GM23338 (cell line): ENCODE measurements around the gene ZFYVE21. TPM values are rescaled to one million over a fixed set of nuclear protein-coding genes. Genes with fewer than 3 reads are reported as not detected.

ENCODE experiments used
- ATAC-seq: fragments of 200-7000 bp; cut with Tn5 transposase; 3 replicates; pipeline ENCODE4 v1.9.1; 2020
- DNase-seq: peaks from one replicate; pipeline ENCODE4 v3.0.0-alpha.2; 2015; ENCODE audit warnings: low spot score
- H2AFZ ChIP-seq: fragments of 200-600 bp; sonication (generic); 2 replicates; pipeline ENCODE4 v1.8.0; 2016; ENCODE audit warnings: antibody characterized with exemption, mild to moderate bottlenecking, moderate library complexity
- H3F3A ChIP-seq: fragments of 200-600 bp; sonication (generic); replicated peaks from 2 replicates; pipeline ENCODE4 v1.8.0; 2017; ENCODE audit warnings: antibody characterized with exemption, mixed run types, low read depth
- H3K27ac ChIP-seq: fragments of 200-600 bp; sonication (generic); 2 replicates; pipeline ENCODE4 v1.6.1; 2016; ENCODE audit warnings: low read depth
- H3K27me3 ChIP-seq: fragments of 200-600 bp; sonication (generic); 2 replicates; pipeline ENCODE4 v1.8.0; 2016; ENCODE audit warnings: mild to moderate bottlenecking, mixed run types, moderate library complexity; ENCODE audit not compliant: insufficient read depth
- H3K36me3 ChIP-seq: fragments of 200-600 bp; sonication (generic); 2 replicates; pipeline ENCODE4 v1.8.0; 2016; ENCODE audit warnings: mild to moderate bottlenecking; ENCODE audit not compliant: insufficient read depth
- H3K4me1 ChIP-seq: fragments of 200-600 bp; sonication (generic); 2 replicates; pipeline ENCODE4 v1.8.0; 2016; ENCODE audit warnings: mild to moderate bottlenecking, moderate library complexity; ENCODE audit not compliant: insufficient read depth
- H3K4me2 ChIP-seq: fragments of 200-600 bp; sonication (generic); 2 replicates; pipeline ENCODE4 v1.7.1; 2017; ENCODE audit warnings: mixed run types
- H3K4me3 ChIP-seq: fragments of 200-600 bp; sonication (generic); 2 replicates; pipeline ENCODE4 v1.6.1; 2016; ENCODE audit warnings: mixed run types
- H3K79me2 ChIP-seq: fragments of 200-600 bp; sonication (generic); replicated peaks from 2 replicates; pipeline ENCODE4 v1.8.0; 2017; ENCODE audit warnings: mild to moderate bottlenecking; ENCODE audit not compliant: insufficient read depth
- H3K9me2 ChIP-seq: fragments of 200-600 bp; sonication (generic); 2 replicates; pipeline ENCODE4 v1.8.0; 2017; ENCODE audit not compliant: insufficient read depth
- H4K20me1 ChIP-seq: fragments of 200-600 bp; sonication (generic); replicated peaks from 2 replicates; pipeline ENCODE4 v1.8.0; 2017; ENCODE audit warnings: mild to moderate bottlenecking; ENCODE audit not compliant: insufficient read depth
- H3K27ac Mint-ChIP-seq: 2 replicates; pipeline ENCODE4 v1.8.0; 2020; ENCODE audit warnings: inconsistent platforms, mild to moderate bottlenecking, moderate library complexity, mixed read lengths
- H3K27me3 Mint-ChIP-seq: 3 replicates; pipeline ENCODE4 v1.8.0; 2022; ENCODE audit warnings: low read depth, mild to moderate bottlenecking, moderate library complexity, mixed read lengths, inconsistent platforms; ENCODE audit not compliant: insufficient read depth, poor library complexity
- H3K36me3 Mint-ChIP-seq: 3 replicates; pipeline ENCODE4 v1.8.0; 2021; ENCODE audit warnings: low read depth, mild to moderate bottlenecking, inconsistent platforms, moderate library complexity, mixed read lengths
- H3K4me1 Mint-ChIP-seq: 3 replicates; pipeline ENCODE4 v1.8.0; 2020; ENCODE audit warnings: mild to moderate bottlenecking, inconsistent platforms, mixed read lengths
- H3K4me3 Mint-ChIP-seq: 3 replicates; pipeline ENCODE4 v1.8.0; 2021; ENCODE audit warnings: moderate library complexity, mild to moderate bottlenecking, inconsistent platforms, mixed read lengths
- H3K9me3 Mint-ChIP-seq: 3 replicates; pipeline ENCODE4 v1.8.0; 2020; ENCODE audit warnings: moderate library complexity, mild to moderate bottlenecking, inconsistent platforms, mixed read lengths
- CREB1 ChIP-seq: fragments of 250-450 bp; sonication (Bioruptor Pico); IDR thresholded peaks from 2 replicates; pipeline ENCODE4 v1.5.0; 2020; ENCODE audit warnings: low read depth, mild to moderate bottlenecking, moderate library complexity
- ETS1 ChIP-seq: IDR thresholded peaks from 2 replicates; pipeline ENCODE4 v1.6.1; 2016; ENCODE audit warnings: antibody characterized with exemption
- EZH2 ChIP-seq: fragments of 200-600 bp; sonication (generic); IDR thresholded peaks from one replicate; pipeline ENCODE4 v1.8.0; 2017; ENCODE audit warnings: antibody characterized with exemption, mild to moderate bottlenecking, low read depth; ENCODE audit not compliant: unreplicated experiment
- EZH2phosphoT487 ChIP-seq: fragments of 200-600 bp; sonication (generic); IDR thresholded peaks from one replicate; pipeline ENCODE4 v1.8.1; 2018; ENCODE audit warnings: antibody characterized with exemption; ENCODE audit not compliant: unreplicated experiment
- NANOG ChIP-seq: IDR thresholded peaks from 2 replicates; pipeline ENCODE4 v1.6.1; 2016; ENCODE audit warnings: antibody characterized with exemption, borderline replicate concordance
- REST ChIP-seq: IDR thresholded peaks from one replicate; pipeline ENCODE4 v1.6.1; 2018; ENCODE audit warnings: antibody characterized with exemption; ENCODE audit not compliant: unreplicated experiment
- ZNF114 ChIP-seq: fragments of 250-450 bp; sonication (Bioruptor Pico); IDR thresholded peaks from 2 replicates; pipeline ENCODE4 v1.5.0; 2020; ENCODE audit warnings: mild to moderate bottlenecking, moderate library complexity
- ZNF331 ChIP-seq: fragments of 250-450 bp; sonication (Bioruptor Pico); IDR thresholded peaks from 2 replicates; pipeline ENCODE4 v1.5.0; 2020; ENCODE audit warnings: low read depth, mild to moderate bottlenecking, moderate library complexity
- polyA plus RNA-seq: library from polyadenylated mRNA; unstranded; fragments of >200 nt; fragmentation: Nextera tagmentation; extraction: Ambion mirVana; gene quantifications from 2 replicates; pipeline ENCODE4 v1.2.1, GENCODE V29; 2016
- total RNA-seq: library from RNA; depleted of rRNA; stranded (reverse); fragments of >200 nt; shearing (Covaris generic); gene quantifications from 2 replicates; pipeline ENCODE4 v1.2.3, GENCODE V29; 2014

Gene ZFYVE21
- total and polyA plus RNA-seq, 2 experiments from 2014 or later, result 88.0 to 89.6 TPM

GRCh38 chr14:103762036-103762435 lies 46.4 kb downstream of the ZFYVE21 start (continued):
- TF ChIP-seq ZNF331 (no peak), NANOG (no peak), EZH2phosphoT487 (no peak), REST (no peak), ETS1 (no peak)

- Mint-ChIP-seq H3K27me3 (no peaks in the 10 kb centered on the region), H3K4me3 (no peak overlapping the region)
- H4K20me1 ChIP-seq, result no peaks in the 10 kb centered on the region
Observed at GRCh38 chr14:103762541-103762940, 46.9 kb downstream of the ZFYVE21 start.

More at GRCh38 chr14:103762541-103762940, 46.9 kb downstream of the ZFYVE21 start:
- Histone ChIP-seq H3K9me2 (no peaks in the 10 kb centered on the region), H2AFZ (no peak overlapping the region; the same call in 1 of the 2 replicates), H3F3A (no peaks in the 10 kb centered on the region), H3K4me2 (no peak overlapping the region), H3K4me3 (no peak overlapping the region), H3K36me3 (no peaks in the 10 kb centered on the region), H3K79me2 (no peaks in the 10 kb centered on the region), H3K4me1 (peaks cover 12% of the 10 kb centered on the region), H3K27me3 (no peaks in the 10 kb centered on the region), H3K27ac (no peak overlapping the region)
- H3K9me3 Mint-ChIP-seq, result no peaks in the 10 kb centered on the region
- ATAC-seq (peak; percentile 50; the same call in 2 of the 3 replicates), DNase-seq (no peak)
- no peaks in the 10 kb centered on the region for H3K36me3 Mint-ChIP-seq
- peaks cover 15% of the 10 kb centered on the region for H3K4me1 Mint-ChIP-seq
- H3K27ac Mint-ChIP-seq, result no peak overlapping the region; the same call in 1 of the 2 replicates
- no peak for TF ChIP-seq EZH2
- no peak for TF ChIP-seq ZNF331
- TF ChIP-seq EZH2phosphoT487, result no peak
- TF ChIP-seq ETS1, result no peak
- no peak for TF ChIP-seq ZNF114
- TF ChIP-seq CREB1 (CRISPR knock-in tag), result no peak
